SKM-1 treated with dmso at 0.1 percent for 144 hours (cell line): ENCODE results near the gene IL20.

Experiments
- DNase-seq: peaks from one replicate; lab custom pipeline; 2025; ENCODE audit not compliant: unreplicated experiment; lab: John Stamatoyannopoulos, UW

IL20 gene

GRCh38 chr1:206899717-206900116, 34.3 kb downstream of the IL20 start:
- DNase-seq: no peak

- no peak for DNase-seq
These were observed 34.7 kb downstream of the IL20 start for GRCh38 chr1:206900149-206900548.

GRCh38 chr1:206901944-206902343, 36.5 kb downstream of the IL20 start:
- DNase-seq: no peak

GRCh38 chr1:206902702-206903101, 37.3 kb downstream of the IL20 start:
- DNase-seq: no peak

- DNase-seq: no peak
These were observed 38.3 kb downstream of the IL20 start for GRCh38 chr1:206903687-206904086.

GRCh38 chr1:206904423-206905142, 39.2 kb downstream of the IL20 start:
- no peak for DNase-seq

GRCh38 chr1:206905295-206906164, 40.1 kb downstream of the IL20 start:
- DNase-seq: no peak

- DNase-seq: no peak
These were observed 42.0 kb downstream of the IL20 start for GRCh38 chr1:206907304-206907991.

- DNase-seq: no peak
These were observed 42.6 kb downstream of the IL20 start for GRCh38 chr1:206908038-206908437.

GRCh38 chr1:206909161-206909882, 43.9 kb downstream of the IL20 start:
- no peak for DNase-seq

GRCh38 chr1:206909883-206910318, 44.5 kb downstream of the IL20 start:
- DNase-seq: no peak

- DNase-seq: peak; percentile 80
These were observed 45.7 kb downstream of the IL20 start for GRCh38 chr1:206911064-206911663.

GRCh38 chr1:206912445-206913095, 47.1 kb downstream of the IL20 start:
- DNase-seq: peak; percentile 81

GRCh38 chr1:206913766-206914537, 48.5 kb downstream of the IL20 start:
- no peak for DNase-seq

GRCh38 chr1:206915030-206915735, 49.8 kb downstream of the IL20 start:
- no peak for DNase-seq

- DNase-seq: no peak
These were observed 50.7 kb downstream of the IL20 start for GRCh38 chr1:206916000-206916709.

GRCh38 chr1:206918076-206918475, 52.7 kb downstream of the IL20 start:
- DNase-seq: no peak
